ENCODE measurements around the gene STARD5.

- TF ChIP-seq EZH2 (IDR thresholded peaks at IDR 0.05; ENCODE audit: borderline replicate concordance, insufficient read depth, low read depth, low read length, poor library complexity, severe bottlenecking) (no peak), CTCF (IDR thresholded peaks at IDR 0.05) (no peak)
Observed at GRCh38 chr15:81363718-81364500, 40.0 kb upstream of the STARD5 start.

Data from B cell (primary cell).